GM19397 (cell line): Measurements from ENCODE around the gene TOM1L2.

Source experiments
- ATAC-seq: cut with Tn5 transposase; IDR thresholded peaks from one replicate; pipeline ENCODE4 v1.9.1; 2021; ENCODE audit warnings: mild to moderate bottlenecking, moderate library complexity; ENCODE audit not compliant: unreplicated experiment

The TOM1L2 gene

DNA sequence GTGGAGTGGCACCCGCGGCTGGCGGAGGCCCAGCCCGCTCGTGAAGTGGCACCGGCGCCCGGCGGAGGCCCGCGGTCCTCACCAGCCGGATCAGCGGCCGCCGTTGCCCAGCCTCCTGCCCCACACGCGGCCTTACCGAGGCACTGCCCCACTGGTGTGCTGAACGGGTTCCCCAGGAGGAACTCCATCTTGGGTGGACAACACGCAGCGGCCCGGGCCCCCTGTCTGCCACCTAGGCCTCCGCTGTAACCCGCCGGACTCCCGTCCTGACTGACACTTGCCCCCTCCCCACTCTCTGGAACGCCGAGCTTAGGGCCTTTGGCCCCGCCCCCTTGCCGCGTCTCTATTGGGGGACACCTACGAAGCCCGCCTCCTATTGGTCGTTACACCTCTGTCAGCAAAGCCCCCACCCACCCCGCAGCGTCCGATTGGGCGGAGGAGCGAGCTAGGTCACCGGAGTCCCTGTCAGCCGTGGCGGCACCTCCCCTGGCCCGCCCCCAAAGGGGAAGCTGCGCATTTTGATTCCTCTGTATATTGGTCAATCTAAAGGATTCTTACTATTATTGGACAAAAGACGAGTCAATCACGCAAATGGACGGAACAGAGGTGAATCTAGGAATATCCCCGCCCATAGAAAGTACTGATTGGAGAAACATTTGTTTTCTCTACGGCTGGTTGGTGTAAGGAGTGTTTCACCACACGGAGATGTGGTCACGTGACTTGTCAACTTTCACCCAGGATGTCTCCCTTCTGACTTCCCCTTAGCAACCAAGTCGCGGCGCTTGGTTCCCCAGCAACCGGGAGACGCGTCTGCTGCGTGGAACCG lies at the start of gene TOM1L2, which contains the start of gene DRC3:
TOM1L2 (minus strand) TSS at position 275 of the 826 bp plus-strand sequence; CDS start at position 188, 87 bp downstream.
DRC3 (plus strand) TSS at position 737 of the 826 bp plus-strand sequence. CDS start 4,737 bp downstream, outside the sequence.
- peak; percentile 93 for ATAC-seq

DNA sequence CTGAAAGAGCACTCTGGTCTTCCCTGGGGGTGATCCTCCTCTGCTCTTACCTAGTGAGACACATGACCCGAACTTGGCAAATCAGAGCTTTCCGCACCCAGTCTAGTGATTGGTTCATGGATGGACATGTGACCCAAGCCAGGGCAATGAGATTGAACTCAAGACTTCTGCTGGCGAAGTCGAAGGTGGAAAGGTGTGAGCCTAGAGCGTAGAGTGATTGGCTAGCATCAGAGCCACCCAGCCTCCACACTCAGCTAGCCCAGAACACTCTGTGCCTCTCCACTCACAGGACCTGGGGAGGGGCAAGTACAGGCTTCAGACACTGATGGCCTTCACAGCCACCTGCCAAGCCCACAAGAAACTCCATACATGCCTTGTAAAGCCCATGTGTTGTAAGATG lies 49.2 kb upstream of the TOM1L2 start:
- no peak for ATAC-seq

DNA sequence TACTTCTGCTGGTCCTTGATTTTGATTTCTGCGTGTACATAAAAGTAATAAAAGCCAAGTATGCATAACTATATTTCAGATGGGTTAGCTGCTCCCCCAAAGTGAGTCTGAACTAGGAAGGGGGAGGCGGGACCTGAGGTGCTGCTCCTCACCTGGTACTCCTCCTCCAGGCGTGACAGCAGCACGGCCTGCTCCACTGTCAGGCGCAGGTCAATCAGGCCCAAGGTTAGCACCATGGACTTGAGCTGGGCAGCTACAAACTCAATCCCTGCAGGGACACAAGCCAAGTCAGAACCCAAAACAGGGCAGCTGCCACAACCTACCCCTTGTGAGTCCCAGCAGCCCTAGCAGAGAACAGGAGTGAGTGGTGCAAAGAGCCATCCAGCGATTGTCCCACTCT lies 48.8 kb upstream of the TOM1L2 start:
- no peak for ATAC-seq

DNA sequence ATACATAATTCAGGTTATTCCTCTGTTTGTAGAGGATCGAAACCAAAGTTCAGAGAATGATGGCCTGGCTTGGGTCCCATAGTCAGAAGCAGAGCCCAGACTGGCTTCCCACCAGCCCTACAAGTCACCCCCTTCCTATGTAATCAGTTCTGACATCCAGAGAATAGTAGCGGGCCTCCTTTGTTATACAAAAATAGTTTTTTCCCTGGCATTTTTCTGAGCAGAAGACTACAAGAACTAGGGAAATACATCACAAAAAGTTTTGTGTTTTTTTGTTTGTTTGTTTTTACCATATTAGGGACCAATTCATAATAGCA lies 47.6 kb upstream of the TOM1L2 start:
- ATAC-seq, result no peak

DNA sequence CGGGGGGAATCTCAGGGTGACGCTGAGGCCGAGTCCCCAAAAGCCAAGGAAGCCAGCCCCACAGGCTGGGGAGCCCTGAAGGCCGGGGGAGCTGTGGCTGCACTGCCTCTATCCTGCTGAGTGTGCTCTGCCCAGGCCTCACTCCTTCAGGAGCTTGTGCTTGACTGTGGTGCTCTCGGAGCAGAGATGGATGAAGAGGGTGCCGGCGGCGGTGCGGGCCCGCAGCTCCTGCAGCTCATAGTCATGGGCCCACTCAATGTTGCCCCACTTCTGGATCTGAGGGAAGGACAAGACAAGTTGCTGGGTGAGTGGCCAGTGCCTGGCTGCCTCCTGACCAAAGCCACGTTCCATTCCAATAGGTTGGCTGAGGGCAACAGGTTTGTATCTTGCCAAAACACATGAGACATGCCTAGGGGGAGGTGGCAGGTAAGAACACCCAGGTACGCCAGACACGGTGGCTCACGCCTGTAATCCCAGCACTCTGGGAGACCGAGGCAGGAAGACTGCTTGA lies 46.3 kb upstream of the TOM1L2 start:
- no peak for ATAC-seq

DNA sequence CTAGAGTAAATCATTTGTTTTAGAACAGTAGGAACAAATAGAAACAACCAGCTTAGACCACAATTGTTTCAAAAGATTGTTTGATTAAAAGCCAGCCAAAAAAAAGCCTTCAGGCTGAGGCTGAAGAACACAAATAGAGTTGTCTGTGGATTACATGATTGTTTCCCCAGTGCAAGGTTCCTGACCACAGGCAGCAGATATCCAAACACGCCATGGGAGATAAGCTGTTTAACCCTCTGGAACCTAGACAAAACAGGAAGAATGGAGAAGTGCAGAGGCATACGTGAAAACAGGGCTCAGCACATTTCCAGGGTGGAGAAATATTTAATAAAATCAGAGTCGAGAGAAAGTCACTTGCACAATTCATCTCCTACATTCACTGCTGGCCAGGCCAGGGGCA lies 45.8 kb upstream of the TOM1L2 start:
- no peak for ATAC-seq

DNA sequence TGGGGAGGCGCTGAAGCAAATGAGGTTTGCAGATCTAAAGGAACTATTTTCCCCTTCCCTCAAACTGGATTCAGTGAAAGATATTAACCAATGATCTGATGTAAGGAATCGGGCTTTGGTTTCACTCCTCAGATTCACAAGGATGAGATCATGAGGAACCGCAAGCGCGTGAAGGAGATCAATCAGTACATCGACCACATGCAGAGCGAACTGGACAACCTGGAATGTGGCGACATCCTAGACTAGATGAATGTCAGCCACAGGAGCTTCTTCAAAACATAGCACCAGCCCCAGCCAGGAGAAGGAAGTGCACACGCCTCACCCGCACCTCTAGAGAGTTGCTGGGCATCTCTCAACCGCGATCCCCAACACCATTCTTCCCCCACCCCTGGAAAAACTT lies 44.2 kb upstream of the TOM1L2 start:
- no peak for ATAC-seq

DNA sequence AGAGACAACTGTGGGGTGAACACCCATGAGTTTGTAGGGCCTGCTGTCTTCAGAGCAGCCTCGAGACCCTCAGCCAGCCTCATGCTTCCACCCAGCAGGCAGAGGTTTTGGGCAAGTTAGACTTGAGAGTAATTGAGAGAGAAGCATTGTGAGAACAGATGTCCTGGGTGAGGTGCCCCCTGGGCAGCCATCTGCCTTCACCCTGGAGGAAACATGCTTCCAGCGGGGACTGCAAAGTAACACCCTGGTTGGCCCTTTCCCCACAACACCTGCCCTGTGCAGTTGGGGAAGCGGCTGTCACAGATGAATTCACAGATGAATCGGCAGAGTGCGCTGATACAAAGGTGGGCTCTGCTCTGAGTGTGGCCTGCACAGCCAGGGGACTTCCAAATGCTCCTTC lies 43.4 kb upstream of the TOM1L2 start:
- no peak for ATAC-seq

DNA sequence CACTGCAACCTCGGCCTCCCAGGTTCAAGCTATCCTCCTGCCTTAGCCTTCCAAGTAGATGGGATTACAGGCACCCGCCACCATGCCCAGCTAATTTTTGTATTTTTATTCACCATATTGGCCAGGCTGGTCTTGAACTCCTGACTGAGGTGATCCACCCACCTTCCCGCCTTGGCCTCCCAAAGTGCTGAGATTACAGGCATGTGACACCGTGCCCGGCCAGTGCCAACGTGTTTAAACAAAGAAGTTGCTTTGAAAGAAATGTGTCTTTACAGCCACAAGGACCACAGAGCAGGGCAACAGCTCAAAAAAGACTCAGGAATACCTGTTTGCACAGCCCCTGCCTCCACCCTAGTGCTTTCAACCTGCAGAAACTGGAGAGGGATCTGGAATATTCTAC lies 41.8 kb upstream of the TOM1L2 start:
- ATAC-seq, result no peak

DNA sequence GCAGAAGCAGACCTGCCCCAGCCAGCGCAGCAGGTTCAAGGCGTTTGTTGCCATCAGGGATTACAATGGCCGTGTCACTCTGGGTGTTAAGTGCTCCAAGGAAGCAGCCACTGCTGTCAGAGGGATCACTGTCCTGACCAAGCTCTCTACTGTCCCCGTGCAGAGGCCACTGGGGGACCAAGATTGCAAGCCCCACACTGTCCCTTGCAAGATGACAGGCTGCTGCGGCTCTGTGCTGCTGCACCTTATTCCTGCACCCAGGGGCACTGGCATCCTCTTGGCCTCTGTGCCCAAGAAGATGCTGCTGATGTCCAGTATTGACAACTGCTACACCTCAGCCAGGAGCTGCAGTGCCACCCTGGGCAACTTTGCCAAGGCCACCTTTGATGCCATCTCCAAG lies 39.1 kb upstream of the TOM1L2 start:
- ATAC-seq, result no peak

DNA sequence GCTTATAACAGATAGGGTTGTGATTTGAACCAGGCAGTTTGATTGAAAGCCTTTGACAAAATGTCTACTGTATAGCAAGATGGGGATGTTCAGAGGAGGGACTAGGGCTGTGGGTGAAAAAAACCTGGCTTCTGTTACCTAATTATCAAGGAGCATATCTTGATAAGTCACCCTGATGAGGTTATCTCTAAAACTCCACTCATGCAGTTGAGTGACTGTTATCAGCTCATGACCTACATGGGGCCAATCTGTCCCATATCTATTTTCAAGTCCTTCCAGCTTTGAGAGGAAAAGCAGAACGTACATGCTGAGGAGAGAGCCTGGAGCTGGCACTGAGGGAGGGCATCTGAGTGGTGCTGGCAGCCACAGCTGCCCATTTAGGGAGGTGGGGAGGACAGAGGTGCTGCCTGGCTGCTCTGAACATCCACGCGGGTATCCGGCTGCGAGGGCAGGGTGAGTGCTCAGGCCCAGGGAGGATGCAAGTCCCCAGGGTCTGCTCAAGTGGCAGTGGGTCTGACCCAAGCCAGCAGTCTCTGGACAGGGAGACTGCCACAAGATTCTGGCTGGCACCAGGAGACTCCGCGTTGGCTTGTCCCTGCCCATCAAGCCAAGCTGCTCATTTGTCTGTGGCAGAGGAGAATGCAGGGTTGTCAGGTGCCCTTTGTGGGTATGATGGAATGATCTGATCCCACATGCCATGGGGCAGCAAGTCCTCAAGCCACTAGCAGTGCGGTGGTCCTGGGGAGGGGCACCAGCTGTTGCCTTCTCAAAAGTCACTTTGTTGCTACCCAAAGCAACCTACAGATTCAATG lies 37.6 kb upstream of the TOM1L2 start:
- no peak for ATAC-seq

DNA sequence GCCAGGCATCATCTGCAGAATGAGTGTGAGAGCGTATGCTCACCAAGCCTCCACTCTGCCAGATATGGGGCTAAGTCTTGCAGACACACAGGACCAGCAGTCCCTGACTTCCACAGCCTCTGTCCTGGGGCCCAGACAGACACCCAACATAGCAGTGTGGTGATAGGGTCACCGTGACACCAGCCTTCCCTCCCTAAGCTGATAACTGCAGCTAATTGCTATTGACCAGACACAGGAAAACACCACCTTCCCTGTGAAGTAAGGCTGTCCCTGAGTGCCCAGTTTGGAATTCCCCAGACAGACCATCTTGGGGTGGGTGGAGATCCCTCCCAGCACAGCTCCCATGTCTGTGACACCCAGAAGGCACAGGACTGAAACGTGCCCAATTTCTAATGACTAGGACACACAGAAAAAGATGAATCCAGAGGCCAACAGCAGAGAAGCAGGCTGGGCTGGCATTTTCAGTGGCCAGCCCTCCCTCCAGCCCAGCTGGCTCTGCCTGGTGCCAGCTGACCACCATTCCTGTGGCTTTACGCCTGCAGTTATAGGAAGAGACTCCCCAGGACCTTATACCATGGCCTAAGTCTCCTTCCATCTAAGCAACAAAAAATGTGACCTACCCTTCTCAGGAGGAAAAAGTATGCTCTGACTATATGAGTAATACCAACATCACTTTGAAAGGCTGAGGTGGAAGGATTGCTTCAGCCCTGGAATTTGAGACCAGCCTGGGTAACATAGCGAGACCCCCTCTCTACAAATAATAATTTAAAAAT lies 36.5 kb upstream of the TOM1L2 start:
- no peak for ATAC-seq

DNA sequence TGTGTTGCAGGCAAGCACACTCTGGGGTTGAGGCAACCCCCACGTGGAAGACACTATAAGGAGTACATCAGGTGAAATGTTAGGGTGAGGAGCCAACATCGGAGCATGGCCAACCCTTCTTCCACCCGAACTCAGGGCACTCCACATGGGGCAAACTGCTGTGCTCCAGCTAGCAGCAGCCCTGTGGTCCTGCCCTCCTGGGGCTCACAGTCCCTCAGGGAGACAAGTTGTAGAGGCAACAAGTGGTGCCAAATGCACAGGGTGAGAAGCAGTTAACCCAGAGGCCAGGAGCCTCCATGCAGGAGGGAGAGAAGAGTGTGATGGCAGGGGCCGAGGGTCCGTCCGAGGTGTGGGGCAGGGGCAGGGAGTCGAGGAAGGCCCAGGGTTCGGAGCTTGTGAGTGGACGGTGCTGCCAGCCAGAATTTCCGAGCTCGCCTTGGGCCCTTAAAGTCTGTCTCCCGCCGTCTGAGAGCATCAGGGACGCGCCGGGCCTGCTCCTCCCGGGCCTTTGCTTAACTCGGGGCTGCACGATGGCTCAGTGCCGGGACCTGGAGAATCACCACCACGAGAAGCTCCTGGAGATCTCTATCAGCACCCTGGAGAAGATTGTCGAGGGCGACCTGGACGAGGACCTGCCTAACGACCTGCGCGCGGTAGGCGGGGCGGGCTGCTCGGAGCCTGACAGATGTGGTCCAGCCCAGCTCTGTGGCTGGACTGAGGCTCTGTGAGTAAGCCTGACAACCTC lies 34.5 kb upstream of the TOM1L2 start:
- no peak for ATAC-seq

DNA sequence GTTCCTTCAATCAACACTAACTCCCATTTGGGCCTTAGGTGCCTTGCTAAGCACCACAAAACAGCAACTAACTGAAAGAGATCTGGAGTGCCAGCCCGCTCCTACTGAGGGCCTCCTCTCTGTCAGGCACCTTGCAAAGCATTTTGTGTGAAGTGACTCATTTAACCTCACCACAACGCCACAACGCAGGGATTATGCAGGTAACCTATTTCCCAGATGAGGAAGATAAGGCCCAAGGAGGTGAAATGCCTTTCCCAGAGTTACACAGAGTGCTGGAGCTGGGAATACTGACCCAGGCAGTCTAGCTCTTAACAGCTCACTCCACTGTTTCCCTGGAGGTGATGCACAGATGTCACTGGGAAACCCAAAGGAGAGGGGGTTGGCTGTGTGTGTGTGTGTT lies 33.3 kb upstream of the TOM1L2 start:
- no peak for ATAC-seq

DNA sequence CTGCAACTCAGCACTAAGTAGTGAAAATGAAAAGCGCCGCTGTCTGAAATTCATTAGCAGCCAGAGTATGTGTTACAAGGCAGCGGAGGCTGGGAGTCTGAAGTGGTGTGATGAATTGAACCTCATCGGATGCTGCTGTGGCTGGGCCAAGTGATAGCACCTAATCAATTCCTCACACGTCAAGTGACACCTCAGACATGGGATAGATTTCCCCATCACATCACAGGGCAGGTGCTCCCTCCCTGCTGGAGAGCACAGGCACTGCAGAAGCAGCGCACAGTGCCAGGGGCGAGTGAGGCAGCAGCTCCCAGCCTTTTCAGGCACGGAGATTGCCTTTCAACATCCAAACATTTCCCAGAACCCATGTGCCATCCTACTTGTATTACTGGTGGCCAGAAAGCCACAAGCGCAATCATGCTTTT lies 32.7 kb upstream of the TOM1L2 start:
- no peak for ATAC-seq

DNA sequence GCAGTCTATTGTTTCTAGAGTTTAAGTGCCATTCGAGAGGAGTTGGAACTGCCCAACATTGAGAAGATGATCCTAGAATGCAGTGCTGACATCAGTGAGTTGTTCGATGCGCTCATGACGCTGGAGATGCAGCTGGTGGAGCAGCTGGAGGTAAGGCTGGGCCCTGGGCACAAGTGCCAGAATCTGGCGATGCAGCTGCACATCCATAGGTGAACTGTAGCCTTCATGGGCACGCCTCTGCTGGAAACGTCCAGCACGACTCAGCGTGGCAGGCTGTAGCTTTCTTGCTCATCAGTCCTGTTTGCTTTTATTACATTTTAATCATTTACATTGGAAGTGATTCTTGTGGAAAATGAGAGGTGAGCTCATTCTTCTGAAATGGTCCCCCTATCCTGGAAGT lies 32.1 kb upstream of the TOM1L2 start:
- no peak for ATAC-seq

DNA sequence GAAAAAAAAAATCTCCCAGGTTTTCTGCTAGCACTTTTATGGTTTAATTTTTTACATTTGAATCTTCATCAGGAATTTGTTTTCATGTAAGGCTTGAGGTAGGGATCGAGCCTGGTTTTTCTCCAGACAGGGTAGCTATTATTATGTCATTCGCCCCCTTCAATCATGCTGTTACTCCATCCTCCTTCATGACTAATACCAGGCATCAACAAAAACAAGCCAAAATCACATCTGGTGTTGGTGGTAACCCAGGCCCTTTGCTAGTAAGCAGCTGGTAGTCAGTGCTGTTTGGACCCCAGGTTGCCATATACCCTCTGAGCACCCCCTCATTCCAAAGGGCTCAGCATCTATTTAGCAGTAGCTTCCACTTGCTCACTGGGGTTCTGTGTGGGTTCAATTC lies 30.0 kb upstream of the TOM1L2 start:
- no peak for ATAC-seq

DNA sequence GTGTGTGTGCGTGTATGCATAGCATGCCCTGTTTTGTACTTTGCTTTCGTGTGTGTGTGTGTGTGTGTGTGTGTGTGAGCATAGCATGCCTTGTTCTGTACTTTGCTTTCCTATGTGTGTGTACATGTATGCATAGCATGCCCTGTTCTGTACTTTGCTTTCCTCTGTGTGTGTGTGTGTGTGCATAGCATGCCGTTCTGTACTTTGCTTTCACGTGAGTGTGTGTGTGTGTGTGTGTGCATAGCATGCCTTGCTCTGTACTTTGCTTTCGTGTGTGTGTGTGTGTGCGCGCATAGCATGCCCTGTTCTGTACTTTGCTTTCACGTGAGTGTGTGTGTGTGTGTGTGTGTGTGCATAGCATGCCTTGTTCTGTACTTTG lies 27.8 kb upstream of the TOM1L2 start:
- no peak for ATAC-seq

DNA sequence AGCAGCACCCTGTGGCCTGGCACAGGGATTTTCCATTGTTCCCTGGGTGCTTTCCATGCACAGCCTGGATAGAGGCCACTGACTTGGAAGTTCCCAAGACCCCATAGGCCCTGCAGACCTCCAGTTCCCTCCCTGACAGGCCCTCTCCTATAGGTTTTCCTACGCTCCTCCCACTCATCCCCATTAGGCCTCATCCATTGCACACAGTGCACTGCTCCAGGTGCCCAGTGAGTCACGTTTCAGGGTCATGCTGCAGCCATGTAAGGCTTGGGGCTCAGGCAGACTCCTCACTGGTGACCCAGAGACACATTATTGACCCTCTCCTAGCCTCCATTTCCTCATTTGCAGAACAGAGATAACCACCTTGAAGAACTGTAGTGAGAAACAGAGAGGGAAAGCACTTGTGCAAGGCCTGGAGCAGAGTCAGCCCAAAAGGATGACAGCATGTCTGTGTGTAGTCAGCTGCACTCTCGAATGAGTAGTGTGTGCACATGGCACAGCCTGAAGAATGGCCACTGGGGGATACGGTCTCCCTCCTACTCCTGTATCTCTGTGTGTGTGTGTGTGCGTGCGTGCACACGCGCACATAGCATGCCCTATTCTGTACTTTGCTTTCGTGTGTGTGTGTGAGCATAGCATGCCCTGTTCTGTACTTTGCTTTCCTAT lies 27.3 kb upstream of the TOM1L2 start:
- no peak for ATAC-seq

DNA sequence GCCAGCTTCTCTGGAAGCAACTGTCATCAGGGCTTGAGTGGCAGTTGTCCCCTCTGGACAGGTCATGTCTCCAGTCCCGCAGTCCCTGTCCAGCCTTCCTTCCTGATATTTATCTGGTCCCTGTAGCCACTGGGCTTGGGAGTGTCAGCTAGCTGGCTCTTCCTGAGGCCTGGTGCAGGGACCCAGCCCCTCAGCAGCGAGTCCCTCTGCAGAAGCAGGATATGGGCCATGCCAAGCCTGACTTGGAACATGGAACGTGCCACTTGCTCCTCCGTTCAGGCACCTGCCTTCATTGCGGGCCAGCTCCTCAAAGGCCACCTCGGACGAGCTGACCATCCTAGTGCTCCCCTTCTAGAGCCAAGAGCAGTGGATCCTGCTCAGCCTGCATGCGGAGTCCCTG lies 26.7 kb upstream of the TOM1L2 start:
- ATAC-seq, result no peak
